SK-N-SH treated with all-trans-retinoic acid at 6 μM for 48 hours (cell line): Measurements from ENCODE around the gene KMT5B.

ENCODE experiments used
- ATAC-seq: fragments of 200-7000 bp; cut with Tn5 transposase; 3 replicates; pipeline ENCODE4 v1.9.1; 2020; ENCODE audit warnings: mild to moderate bottlenecking, moderate library complexity
- ARNTL ChIP-seq: fragments of 450-650 bp; formaldehyde crosslinking; IDR thresholded peaks from 2 replicates; pipeline ENCODE4 v1.5.0; 2020; ENCODE audit warnings: low read depth, mild to moderate bottlenecking, moderate library complexity, borderline replicate concordance
- BACH2 ChIP-seq: fragments of 250-450 bp; sonication (Bioruptor Pico); IDR thresholded peaks from 2 replicates; pipeline ENCODE4 v1.9.0; 2021; ENCODE audit warnings: mild to moderate bottlenecking, borderline replicate concordance
- CSDC2 ChIP-seq: fragments of 250-450 bp; sonication (Bioruptor Pico); IDR thresholded peaks from 2 replicates; pipeline ENCODE4 v1.5.0; 2020; ENCODE audit warnings: mild to moderate bottlenecking, moderate library complexity
- ESRRG ChIP-seq: fragments of 250-450 bp; sonication (Bioruptor Pico); IDR thresholded peaks from 2 replicates; pipeline ENCODE4 v1.6.1; 2021; ENCODE audit warnings: mild to moderate bottlenecking
- GLIS3 ChIP-seq: fragments of 250-450 bp; sonication (Bioruptor Pico); IDR thresholded peaks from 2 replicates; pipeline ENCODE4 v1.5.0; 2020; ENCODE audit warnings: mild to moderate bottlenecking, moderate library complexity
- ISL1 ChIP-seq: fragments of 250-450 bp; sonication (Bioruptor Pico); IDR thresholded peaks from 2 replicates; pipeline ENCODE4 v2.1.2; 2022; ENCODE audit warnings: mild to moderate bottlenecking, moderate library complexity
- OSR1 ChIP-seq: fragments of 250-450 bp; sonication (Bioruptor Pico); IDR thresholded peaks from 2 replicates; pipeline ENCODE4 v1.8.0; 2022; ENCODE audit warnings: moderate library complexity, mild to moderate bottlenecking, inconsistent platforms
- SNAI2 ChIP-seq: fragments of 250-450 bp; sonication (Bioruptor Pico); IDR thresholded peaks from 2 replicates; pipeline ENCODE4 v1.5.0; 2020; ENCODE audit warnings: mild to moderate bottlenecking, moderate library complexity
- TCF4 ChIP-seq: fragments of 250-450 bp; sonication (Bioruptor Pico); IDR thresholded peaks from 2 replicates; pipeline ENCODE4 v1.8.0; 2021; ENCODE audit warnings: mild to moderate bottlenecking, moderate library complexity, borderline replicate concordance
- TOX ChIP-seq: fragments of 250-450 bp; sonication (Bioruptor Pico); IDR thresholded peaks from 2 replicates; pipeline ENCODE4 v1.8.0; 2021; ENCODE audit warnings: mild to moderate bottlenecking, moderate library complexity, borderline replicate concordance
- ZFP3 ChIP-seq: fragments of 250-450 bp; sonication (Bioruptor Pico); IDR thresholded peaks from 2 replicates; pipeline ENCODE4 v1.5.0; 2020; ENCODE audit warnings: mild to moderate bottlenecking, moderate library complexity
- ZFP30 ChIP-seq: fragments of 450-650 bp; formaldehyde crosslinking; IDR thresholded peaks from 2 replicates; pipeline ENCODE4 v1.5.0; 2022; ENCODE audit warnings: mild to moderate bottlenecking, moderate library complexity
- ZNF565 ChIP-seq: fragments of 450-650 bp; formaldehyde crosslinking; conservative IDR thresholded peaks from 2 replicates; pipeline ENCODE4 v1.5.0; 2020; ENCODE audit warnings: low read depth, mild to moderate bottlenecking, moderate library complexity
- ZNF70 ChIP-seq: fragments of 450-650 bp; formaldehyde crosslinking; IDR thresholded peaks from 2 replicates; pipeline ENCODE4 v1.5.0; 2020; ENCODE audit warnings: mild to moderate bottlenecking, moderate library complexity
- ZNF8 ChIP-seq: fragments of 450-650 bp; formaldehyde crosslinking; IDR thresholded peaks from 2 replicates; pipeline ENCODE4 v1.5.0; 2020; ENCODE audit warnings: mild to moderate bottlenecking, moderate library complexity
- TF ChIP-seq, protein P1 (sequence below): fragments of 250-450 bp; sonication (Bioruptor Pico); IDR thresholded peaks from 2 replicates; pipeline ENCODE4 v1.5.0; 2020; ENCODE audit warnings: mild to moderate bottlenecking, moderate library complexity
- TF ChIP-seq, protein P2 (sequence below): fragments of 250-450 bp; sonication (Bioruptor Pico); IDR thresholded peaks from 2 replicates; pipeline ENCODE4 v1.8.0; 2021; ENCODE audit warnings: low read depth, mild to moderate bottlenecking, moderate library complexity, borderline replicate concordance
- TF ChIP-seq, protein P3 (sequence below): fragments of 250-450 bp; sonication (Bioruptor Pico); IDR thresholded peaks from 2 replicates; pipeline ENCODE4 v1.8.0; 2020; ENCODE audit warnings: mild to moderate bottlenecking, moderate library complexity, borderline replicate concordance
- TF ChIP-seq, protein P4 (sequence below): fragments of 250-450 bp; sonication (Bioruptor Pico); IDR thresholded peaks from 2 replicates; pipeline ENCODE4 v1.5.1; 2020; ENCODE audit warnings: low read depth, mild to moderate bottlenecking, moderate library complexity

Gene KMT5B

GRCh38 chr11:68213555-68214172 lies 568 bp upstream of the KMT5B start:
- TF ChIP-seq ZFP3 (CRISPR knock-in tag) (peak; percentile 72; the same call in 1 of the 2 replicates), BACH2 (0 out of 2 replicates have a peak, but pooled peaks have one; percentile 50), ARNTL (CRISPR knock-in tag) (no peak), ISL1 (CRISPR knock-in tag) (no peak), ZNF70 (CRISPR knock-in tag) (peak; percentile 38; the same call in 1 of the 2 replicates), ESRRG (no peak), SNAI2 (CRISPR knock-in tag) (peak; percentile 88), GLIS3 (CRISPR knock-in tag) (0 out of 2 replicates have a peak, but pooled peaks have one; percentile 72), CSDC2 (CRISPR knock-in tag) (peak; percentile 90), TCF4 (CRISPR knock-in tag) (no peak)
- TF ChIP-seq, protein P1, sequence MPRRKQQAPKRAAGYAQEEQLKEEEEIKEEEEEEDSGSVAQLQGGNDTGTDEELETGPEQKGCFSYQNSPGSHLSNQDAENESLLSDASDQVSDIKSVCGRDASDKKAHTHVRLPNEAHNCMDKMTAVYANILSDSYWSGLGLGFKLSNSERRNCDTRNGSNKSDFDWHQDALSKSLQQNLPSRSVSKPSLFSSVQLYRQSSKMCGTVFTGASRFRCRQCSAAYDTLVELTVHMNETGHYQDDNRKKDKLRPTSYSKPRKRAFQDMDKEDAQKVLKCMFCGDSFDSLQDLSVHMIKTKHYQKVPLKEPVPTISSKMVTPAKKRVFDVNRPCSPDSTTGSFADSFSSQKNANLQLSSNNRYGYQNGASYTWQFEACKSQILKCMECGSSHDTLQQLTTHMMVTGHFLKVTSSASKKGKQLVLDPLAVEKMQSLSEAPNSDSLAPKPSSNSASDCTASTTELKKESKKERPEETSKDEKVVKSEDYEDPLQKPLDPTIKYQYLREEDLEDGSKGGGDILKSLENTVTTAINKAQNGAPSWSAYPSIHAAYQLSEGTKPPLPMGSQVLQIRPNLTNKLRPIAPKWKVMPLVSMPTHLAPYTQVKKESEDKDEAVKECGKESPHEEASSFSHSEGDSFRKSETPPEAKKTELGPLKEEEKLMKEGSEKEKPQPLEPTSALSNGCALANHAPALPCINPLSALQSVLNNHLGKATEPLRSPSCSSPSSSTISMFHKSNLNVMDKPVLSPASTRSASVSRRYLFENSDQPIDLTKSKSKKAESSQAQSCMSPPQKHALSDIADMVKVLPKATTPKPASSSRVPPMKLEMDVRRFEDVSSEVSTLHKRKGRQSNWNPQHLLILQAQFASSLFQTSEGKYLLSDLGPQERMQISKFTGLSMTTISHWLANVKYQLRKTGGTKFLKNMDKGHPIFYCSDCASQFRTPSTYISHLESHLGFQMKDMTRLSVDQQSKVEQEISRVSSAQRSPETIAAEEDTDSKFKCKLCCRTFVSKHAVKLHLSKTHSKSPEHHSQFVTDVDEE (CRISPR knock-in tag), result peak; percentile 89
- TF ChIP-seq, all 23 proteins: peak for 7

DNA sequence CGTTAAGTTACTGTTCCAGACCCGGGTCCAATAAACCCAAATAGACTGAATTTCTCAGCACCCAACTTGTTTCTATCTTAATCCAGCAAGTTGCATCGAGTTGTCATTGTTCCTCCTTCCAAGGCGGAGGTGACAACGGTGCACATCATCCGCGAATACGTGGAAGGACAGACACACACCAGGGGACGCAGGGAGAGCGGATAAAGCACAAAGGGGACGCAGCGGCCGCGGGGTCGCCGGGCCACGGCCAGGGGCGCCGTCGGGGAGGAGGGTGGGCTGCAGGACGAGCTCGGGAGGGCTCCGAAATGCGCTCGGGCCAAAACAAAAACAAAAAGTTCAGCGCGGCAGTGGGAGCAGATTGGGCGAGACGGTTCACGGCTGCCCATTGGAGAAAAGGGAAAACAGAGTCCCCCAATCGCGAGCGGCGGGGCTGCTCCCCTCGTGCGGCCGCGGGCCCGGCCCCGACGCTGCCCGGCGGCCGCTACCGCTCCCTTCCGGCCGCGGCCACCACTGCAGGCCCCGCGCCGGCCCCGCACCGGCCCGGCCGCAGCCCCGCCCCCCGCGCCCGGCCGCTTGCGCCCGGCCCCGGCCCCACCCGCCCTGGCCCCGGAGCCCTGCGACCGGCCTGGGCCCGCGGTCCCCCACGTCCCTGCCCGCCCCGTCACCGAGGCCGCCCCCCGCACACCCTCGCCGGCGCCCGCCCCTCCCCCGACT lies 518 bp downstream of the KMT5B start:
- ATAC-seq, result peak; percentile 79
- TF ChIP-seq ZNF565 (CRISPR knock-in tag) (no peak), ESRRG (no peak), ZNF8 (no peak), ZFP30 (CRISPR knock-in tag) (no peak), GLIS3 (CRISPR knock-in tag) (no peak), TCF4 (CRISPR knock-in tag) (no peak), OSR1 (CRISPR knock-in tag) (no peak), BACH2 (no peak), ISL1 (CRISPR knock-in tag) (no peak)
- TF ChIP-seq, protein P1 (CRISPR knock-in tag), result no peak
- TF ChIP-seq, protein P2, sequence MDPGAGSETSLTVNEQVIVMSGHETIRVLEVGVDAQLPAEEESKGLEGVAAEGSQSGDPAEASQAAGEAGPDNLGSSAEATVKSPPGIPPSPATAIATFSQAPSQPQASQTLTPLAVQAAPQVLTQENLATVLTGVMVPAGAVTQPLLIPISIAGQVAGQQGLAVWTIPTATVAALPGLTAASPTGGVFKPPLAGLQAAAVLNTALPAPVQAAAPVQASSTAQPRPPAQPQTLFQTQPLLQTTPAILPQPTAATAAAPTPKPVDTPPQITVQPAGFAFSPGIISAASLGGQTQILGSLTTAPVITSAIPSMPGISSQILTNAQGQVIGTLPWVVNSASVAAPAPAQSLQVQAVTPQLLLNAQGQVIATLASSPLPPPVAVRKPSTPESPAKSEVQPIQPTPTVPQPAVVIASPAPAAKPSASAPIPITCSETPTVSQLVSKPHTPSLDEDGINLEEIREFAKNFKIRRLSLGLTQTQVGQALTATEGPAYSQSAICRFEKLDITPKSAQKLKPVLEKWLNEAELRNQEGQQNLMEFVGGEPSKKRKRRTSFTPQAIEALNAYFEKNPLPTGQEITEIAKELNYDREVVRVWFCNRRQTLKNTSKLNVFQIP (CRISPR knock-in tag), result no peak
- TF ChIP-seq, protein P3, sequence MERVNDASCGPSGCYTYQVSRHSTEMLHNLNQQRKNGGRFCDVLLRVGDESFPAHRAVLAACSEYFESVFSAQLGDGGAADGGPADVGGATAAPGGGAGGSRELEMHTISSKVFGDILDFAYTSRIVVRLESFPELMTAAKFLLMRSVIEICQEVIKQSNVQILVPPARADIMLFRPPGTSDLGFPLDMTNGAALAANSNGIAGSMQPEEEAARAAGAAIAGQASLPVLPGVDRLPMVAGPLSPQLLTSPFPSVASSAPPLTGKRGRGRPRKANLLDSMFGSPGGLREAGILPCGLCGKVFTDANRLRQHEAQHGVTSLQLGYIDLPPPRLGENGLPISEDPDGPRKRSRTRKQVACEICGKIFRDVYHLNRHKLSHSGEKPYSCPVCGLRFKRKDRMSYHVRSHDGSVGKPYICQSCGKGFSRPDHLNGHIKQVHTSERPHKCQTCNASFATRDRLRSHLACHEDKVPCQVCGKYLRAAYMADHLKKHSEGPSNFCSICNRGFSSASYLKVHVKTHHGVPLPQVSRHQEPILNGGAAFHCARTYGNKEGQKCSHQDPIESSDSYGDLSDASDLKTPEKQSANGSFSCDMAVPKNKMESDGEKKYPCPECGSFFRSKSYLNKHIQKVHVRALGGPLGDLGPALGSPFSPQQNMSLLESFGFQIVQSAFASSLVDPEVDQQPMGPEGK (CRISPR knock-in tag), result no peak
- TF ChIP-seq, all 23 proteins: peak for 0

More at GRCh38 chr11:68213555-68214172, 568 bp upstream of the KMT5B start:
- ATAC-seq, result peak; percentile 56

DNA sequence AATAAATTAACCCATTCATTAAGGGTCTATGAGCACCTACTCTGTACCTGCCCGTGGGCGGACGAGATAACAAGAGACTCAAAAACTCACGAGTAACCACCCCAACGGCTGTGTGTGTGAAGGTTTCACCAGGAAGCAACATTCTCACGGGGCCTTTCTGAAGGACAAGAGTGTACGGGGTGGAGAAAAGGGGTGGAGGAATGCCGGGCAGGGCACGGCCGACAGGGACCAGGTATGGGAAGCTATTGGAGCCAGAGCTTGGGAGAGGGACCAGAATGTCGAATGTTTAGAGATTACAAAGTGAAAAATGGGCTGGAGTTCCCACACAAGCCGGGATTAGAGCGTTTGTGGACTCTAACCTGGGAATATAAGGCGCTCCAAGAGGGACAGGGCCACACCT lies 1.6 kb downstream of the KMT5B start:
- ATAC-seq, result no peak
- TF ChIP-seq, protein P4, sequence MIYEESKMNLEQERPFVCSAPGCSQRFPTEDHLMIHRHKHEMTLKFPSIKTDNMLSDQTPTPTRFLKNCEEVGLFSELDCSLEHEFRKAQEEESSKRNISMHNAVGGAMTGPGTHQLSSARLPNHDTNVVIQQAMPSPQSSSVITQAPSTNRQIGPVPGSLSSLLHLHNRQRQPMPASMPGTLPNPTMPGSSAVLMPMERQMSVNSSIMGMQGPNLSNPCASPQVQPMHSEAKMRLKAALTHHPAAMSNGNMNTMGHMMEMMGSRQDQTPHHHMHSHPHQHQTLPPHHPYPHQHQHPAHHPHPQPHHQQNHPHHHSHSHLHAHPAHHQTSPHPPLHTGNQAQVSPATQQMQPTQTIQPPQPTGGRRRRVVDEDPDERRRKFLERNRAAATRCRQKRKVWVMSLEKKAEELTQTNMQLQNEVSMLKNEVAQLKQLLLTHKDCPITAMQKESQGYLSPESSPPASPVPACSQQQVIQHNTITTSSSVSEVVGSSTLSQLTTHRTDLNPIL (CRISPR knock-in tag), result no peak
- TF ChIP-seq, protein P1 (CRISPR knock-in tag), result no peak
- no peak for TF ChIP-seq ZFP3 (CRISPR knock-in tag)
- TF ChIP-seq, protein P3 (CRISPR knock-in tag), result no peak
- no peak for TF ChIP-seq TCF4 (CRISPR knock-in tag)
- TF ChIP-seq ESRRG, result no peak
- no peak for TF ChIP-seq TOX (CRISPR knock-in tag)
- no peak for TF ChIP-seq ZNF8
